ENCODE results near the gene ZBTB16. TPM values are rescaled to one million over a fixed set of nuclear protein-coding genes. Genes with fewer than 3 reads are reported as not detected.
A peak's percentile ranks its signal among the peaks of the same experiment; 100 is the strongest.

The ZBTB16 gene
- polyA plus RNA-seq, 3 donors, result 4.1 to 12.3 (median 8.3) TPM

- Mint-ChIP-seq H3K9me3 (peaks cover 0 to 3% (median 0%) of the 10 kb centered on the region in 7 donors), H3K4me1 (peaks cover 70% of the 10 kb centered on the region), H3K4me3 (no peak overlapping the region), H3K36me3 (peaks cover 0 to 5% of the 10 kb centered on the region in 2 donors), H3K27ac (peak overlapping the region in 1 of 7 donors; percentile 54), H3K27me3 (ENCODE audit: low read depth in 3 of 3) (peaks cover 2 to 5% (median 2%) of the 10 kb centered on the region in 3 donors)
- intact Hi-C loops (cut with micrococcal nuclease), result loop anchor here in 1 of 2 donors (10.0 kb wide), 1 partner anchor 47 kb away; no protein-coding TSS in a partner anchor
- Histone ChIP-seq H3K36me3 (replicated peaks in 1 of 2; ENCODE audit: control insufficient read depth in 1 of 2, insufficient read depth in 2 of 2, low read length in 2 of 2) (no peaks in the 10 kb centered on the region), H3K79me2 (ENCODE audit: insufficient read depth, low read length) (peaks cover 9% of the 10 kb centered on the region), H3K9me3 (replicated peaks in 1 of 2; ENCODE audit: control insufficient read depth in 1 of 2, insufficient read depth in 1 of 2, low read length in 2 of 2) (no peaks in the 10 kb centered on the region), H4K20me1 (ENCODE audit: insufficient read depth, low read length) (peaks cover 36% of the 10 kb centered on the region), H3K27ac (ENCODE audit: low read depth in 1 of 2, low read length in 2 of 2) (no peak overlapping the region), H2AFZ (ENCODE audit: insufficient read depth, low read depth, low read length, poor library complexity, severe bottlenecking) (no peak overlapping the region), H3K9ac (ENCODE audit: insufficient read depth, low read length, poor library complexity, severe bottlenecking) (no peak overlapping the region), H3K27me3 (ENCODE audit: control insufficient read depth in 2 of 2, insufficient read depth in 2 of 2, low read length in 2 of 2) (no peaks in the 10 kb centered on the region), H3K4me2 (replicated peaks; ENCODE audit: extremely low read depth, low read length, poor library complexity, severe bottlenecking) (no peak overlapping the region), H3K4me1 (ENCODE audit: control insufficient read depth in 1 of 2, insufficient read depth in 2 of 2, low read length in 2 of 2) (peaks cover 37 to 44% of the 10 kb centered on the region in 2 donors), H3K4me3 (replicated peaks in 1 of 3; ENCODE audit: low read depth in 2 of 3, low read length in 3 of 3) (no peak overlapping the region)
- 80% methylated on average over 7 of the region's 9 CpGs for WGBS (ENCODE audit: insufficient coverage)
- DNase-seq, result no peak
- TF ChIP-seq, protein P1, sequence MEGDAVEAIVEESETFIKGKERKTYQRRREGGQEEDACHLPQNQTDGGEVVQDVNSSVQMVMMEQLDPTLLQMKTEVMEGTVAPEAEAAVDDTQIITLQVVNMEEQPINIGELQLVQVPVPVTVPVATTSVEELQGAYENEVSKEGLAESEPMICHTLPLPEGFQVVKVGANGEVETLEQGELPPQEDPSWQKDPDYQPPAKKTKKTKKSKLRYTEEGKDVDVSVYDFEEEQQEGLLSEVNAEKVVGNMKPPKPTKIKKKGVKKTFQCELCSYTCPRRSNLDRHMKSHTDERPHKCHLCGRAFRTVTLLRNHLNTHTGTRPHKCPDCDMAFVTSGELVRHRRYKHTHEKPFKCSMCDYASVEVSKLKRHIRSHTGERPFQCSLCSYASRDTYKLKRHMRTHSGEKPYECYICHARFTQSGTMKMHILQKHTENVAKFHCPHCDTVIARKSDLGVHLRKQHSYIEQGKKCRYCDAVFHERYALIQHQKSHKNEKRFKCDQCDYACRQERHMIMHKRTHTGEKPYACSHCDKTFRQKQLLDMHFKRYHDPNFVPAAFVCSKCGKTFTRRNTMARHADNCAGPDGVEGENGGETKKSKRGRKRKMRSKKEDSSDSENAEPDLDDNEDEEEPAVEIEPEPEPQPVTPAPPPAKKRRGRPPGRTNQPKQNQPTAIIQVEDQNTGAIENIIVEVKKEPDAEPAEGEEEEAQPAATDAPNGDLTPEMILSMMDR (IDR thresholded peaks at IDR 0.05), result no peak
These were observed 28.7 kb downstream of the ZBTB16 start for GRCh38 chr11:114088216-114088615.

GRCh38 chr11:114088836-114089235 lies 29.3 kb downstream of the ZBTB16 start:
- TF ChIP-seq, protein P1 (IDR thresholded peaks at IDR 0.05), result no peak
- Mint-ChIP-seq H3K27ac (no peak overlapping the region), H3K4me3 (no peak overlapping the region), H3K4me1 (peaks cover 65% of the 10 kb centered on the region), H3K36me3 (peaks cover 0 to 5% of the 10 kb centered on the region in 2 donors), H3K9me3 (peaks cover 0 to 3% (median 0%) of the 10 kb centered on the region in 7 donors), H3K27me3 (ENCODE audit: low read depth in 3 of 3) (peaks cover 2 to 5% (median 2%) of the 10 kb centered on the region in 3 donors)
- peaks cover 31 to 38% of the 10 kb centered on the region in 2 donors for H3K4me1 ChIP-seq (ENCODE audit: control insufficient read depth in 1 of 2, insufficient read depth in 2 of 2, low read length in 2 of 2)
- intact Hi-C loops (cut with micrococcal nuclease), result loop anchor here in 1 of 2 donors (10.0 kb wide), 1 partner anchor 46 kb away; no protein-coding TSS in a partner anchor
- H3K79me2 ChIP-seq (ENCODE audit: insufficient read depth, low read length), result peaks cover 9% of the 10 kb centered on the region
- no peak overlapping the region for H3K4me3 ChIP-seq (replicated peaks in 1 of 3; ENCODE audit: low read depth in 2 of 3, low read length in 3 of 3)
- H3K9ac ChIP-seq (ENCODE audit: insufficient read depth, low read length, poor library complexity, severe bottlenecking), result no peak overlapping the region
- WGBS (ENCODE audit: insufficient coverage), result 23% methylated on average over 3 of the region's 7 CpGs
- H3K4me2 ChIP-seq (replicated peaks; ENCODE audit: extremely low read depth, low read length, poor library complexity, severe bottlenecking), result no peak overlapping the region
- H3K27ac ChIP-seq (ENCODE audit: low read depth in 1 of 2, low read length in 2 of 2), result no peak overlapping the region
- no peaks in the 10 kb centered on the region for H3K9me3 ChIP-seq (replicated peaks in 1 of 2; ENCODE audit: control insufficient read depth in 1 of 2, insufficient read depth in 1 of 2, low read length in 2 of 2)
- DNase-seq, result no peak
- H4K20me1 ChIP-seq (ENCODE audit: insufficient read depth, low read length), result peaks cover 32% of the 10 kb centered on the region
- no peaks in the 10 kb centered on the region for H3K27me3 ChIP-seq (ENCODE audit: control insufficient read depth in 2 of 2, insufficient read depth in 2 of 2, low read length in 2 of 2)
- no peak overlapping the region for H2AFZ ChIP-seq (ENCODE audit: insufficient read depth, low read depth, low read length, poor library complexity, severe bottlenecking)
- H3K36me3 ChIP-seq (replicated peaks in 1 of 2; ENCODE audit: control insufficient read depth in 1 of 2, insufficient read depth in 2 of 2, low read length in 2 of 2), result no peaks in the 10 kb centered on the region
